HG03025 (cell line): ENCODE results near the gene ELL2.

ENCODE experiments used
- ATAC-seq: cut with Tn5 transposase; IDR thresholded peaks from one replicate; pipeline ENCODE4 v1.9.1; 2021; ENCODE audit warnings: mild to moderate bottlenecking, moderate library complexity; ENCODE audit not compliant: unreplicated experiment, low FRiP score

Gene ELL2

DNA sequence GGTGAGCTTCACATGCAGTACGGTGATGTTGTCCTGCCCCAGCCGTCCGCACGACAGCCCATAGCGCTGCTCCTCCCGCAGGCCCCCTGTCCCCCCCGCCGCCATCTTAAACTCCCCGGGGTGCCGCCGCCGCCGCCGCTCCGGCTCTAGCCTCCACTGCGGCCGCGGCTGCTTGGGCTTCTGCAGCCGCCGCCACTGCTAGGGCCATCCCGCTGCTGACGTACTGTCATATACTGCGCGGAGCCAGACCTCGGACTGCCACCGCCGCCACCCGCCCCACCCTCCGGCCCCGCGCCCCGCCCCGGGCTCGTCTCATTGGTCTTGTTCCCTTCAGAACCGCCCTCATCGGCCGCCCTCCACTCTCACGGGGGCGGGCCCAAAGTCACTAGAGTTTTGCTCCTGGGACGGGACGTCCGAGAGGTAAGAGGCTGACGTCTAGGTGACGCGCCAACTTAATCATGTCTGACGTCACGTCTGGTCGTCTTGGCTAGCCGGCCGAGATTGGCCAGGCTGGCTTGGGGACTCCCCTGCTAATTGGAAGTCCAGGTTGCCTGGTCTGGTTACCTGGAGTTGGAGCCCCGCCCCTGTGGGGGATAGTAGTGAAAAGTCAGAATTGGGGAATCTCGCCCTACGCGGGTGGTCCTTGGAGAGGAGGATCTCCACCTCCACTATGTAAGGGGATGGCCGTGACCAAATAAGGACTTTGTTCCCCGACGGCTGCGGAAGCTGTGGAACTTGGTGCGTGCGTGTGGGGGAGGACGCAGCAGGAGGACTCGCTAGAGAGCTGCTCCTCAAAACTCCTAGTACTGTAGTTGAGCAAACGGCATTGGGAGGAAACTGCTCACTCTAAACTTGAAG, at the start of gene ELL2:
TSS of gene ELL2 (minus strand) at position 235 of the 858 bp plus-strand sequence. CDS start at position 105, 130 bp downstream.
- peak; percentile 84 for ATAC-seq

GRCh38 chr5:96008987-96009647, 47.5 kb upstream of the ELL2 start:
- no peak for ATAC-seq

DNA sequence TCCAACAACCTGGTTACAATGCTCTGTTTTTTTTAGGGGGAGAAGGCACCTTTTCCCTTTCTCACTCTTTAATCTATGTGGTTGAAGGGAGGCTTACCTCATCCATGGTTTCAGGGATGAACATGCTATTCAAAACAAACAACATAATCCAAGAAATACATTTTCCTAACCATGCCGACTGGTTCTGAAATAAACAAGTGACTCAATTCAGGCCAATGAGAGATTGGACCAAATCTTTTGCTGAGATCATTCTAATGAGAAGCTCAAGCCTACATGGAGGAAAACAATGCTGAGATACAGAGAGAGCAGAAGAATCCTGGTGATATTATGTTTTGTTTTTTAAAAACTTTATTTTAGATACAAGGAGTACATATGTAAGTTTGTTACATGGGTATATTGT, 46.8 kb upstream of the ELL2 start:
- ATAC-seq: no peak

DNA sequence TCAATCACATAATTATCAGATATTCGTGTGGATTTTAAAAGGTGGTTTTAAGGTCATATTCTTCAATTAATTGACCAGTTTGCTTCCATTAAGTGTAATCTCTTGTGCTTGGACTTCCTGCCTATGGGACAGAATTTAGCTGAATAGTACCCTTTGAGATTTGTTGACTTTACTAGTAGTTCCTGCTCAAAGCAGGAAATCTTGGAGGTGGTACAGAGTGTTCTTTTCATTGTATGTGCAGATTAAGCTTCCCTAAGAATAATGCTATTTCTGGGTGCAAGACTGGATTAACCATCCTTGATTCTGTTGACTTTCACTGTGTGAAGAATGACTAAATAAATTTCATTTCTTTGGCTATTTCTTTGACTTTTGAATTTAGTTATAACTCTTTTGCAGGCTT, 45.4 kb upstream of the ELL2 start:
- no peak for ATAC-seq

GRCh38 chr5:96006291-96006690, 44.6 kb upstream of the ELL2 start:
- no peak for ATAC-seq

DNA sequence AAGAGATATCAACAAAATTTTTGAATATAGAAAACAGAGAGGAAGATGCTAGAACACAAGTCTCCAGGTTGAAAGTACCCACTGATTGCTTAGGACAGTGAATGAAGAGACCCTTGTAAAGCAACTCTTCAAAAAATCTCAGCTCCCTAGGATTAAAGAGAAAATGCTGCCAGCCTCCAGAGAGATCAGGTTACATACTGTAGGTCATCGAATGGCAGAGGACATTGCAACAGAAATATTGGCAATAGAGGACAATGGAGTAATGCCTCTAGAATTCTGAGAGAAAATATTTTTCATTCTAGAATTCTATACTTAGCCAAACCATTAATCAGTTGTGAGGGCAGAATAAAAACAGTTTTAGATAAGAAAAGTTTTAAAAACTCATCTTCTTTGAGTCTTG, 43.1 kb upstream of the ELL2 start:
- ATAC-seq: no peak

GRCh38 chr5:96004087-96004486, 42.4 kb upstream of the ELL2 start:
- ATAC-seq: no peak

- no peak for ATAC-seq
Measured at GRCh38 chr5:96001262-96001661, 39.6 kb upstream of the ELL2 start.

DNA sequence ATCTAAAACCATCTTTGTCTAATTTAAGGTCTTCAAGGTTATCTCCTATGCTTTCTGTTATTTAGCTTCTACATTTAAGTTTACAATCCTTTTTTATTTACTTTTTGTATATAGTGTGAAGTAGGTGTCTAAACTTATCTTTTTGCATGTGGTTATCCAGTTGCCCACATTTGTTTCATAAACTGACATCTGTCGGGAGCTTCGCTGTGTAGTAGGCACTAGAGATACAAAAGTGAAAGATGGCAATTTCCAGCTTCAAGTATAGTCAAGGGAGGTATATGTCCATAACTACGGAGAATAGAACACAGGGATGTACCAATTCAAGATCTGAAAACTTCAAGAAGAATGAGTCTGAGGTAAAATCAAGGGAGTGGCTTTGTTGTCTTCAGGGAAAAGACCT, 38.7 kb upstream of the ELL2 start:
- ATAC-seq: no peak

DNA sequence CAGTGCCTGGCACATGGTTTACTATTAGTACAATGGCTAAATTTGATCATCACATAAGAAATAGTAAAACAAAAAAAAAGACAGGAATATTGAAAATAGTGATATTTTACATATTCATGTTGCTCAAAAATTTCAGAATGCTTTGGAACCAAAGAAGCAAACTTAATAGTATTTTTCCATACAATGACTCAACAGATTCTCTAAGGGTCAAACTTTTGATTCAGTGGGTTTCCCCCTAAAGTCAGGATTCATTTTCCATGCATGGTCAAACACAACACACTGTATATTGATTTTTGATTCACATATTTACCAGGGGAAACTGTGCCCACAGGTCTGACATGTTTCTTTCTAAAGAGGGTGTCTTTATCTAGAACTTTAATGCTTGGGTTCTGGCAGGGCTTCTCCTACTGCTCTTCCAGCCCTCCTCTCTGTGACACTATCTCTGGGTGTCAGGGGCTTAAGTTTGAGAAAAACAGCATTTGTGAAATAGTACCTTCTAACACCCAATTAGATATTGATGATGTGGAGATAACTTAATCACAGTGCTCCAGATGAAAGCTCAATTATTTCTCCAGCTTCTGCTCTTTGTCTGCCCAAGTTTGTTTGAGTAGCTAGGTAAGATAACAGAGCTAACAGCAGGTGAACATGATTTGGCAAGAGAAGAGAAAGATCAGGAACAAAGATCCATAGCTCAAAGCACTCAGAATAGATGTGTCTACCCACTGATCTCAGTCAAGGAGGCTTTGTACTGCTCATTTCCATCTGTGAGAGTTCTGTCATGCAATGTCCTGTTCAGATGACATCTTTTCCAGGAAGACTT, 35.5 kb upstream of the ELL2 start:
- ATAC-seq: no peak

DNA sequence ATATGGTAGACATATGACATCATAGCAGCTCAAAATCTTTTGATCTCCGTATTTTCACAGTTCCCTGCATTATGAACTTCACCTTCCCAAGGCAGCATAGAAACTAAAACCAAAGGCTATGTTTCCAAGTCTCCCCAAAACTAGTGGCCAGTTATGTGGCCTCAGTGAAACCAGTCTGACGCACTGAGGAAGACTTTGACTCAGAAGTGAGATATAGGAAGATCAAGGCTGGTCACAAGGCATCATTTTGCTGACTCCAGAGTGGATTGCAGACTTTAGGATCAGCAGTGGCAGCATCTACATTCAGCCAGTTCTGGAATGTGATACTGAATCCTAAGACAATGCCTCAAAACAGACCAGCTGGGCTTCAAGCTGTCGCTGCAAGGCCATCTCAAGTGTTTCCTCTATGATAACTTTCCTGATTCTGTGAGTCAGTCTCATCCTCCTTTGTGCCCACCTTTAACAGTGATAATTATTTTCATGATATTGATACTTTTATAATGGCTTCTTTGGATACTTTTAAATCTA, 34.4 kb upstream of the ELL2 start:
- ATAC-seq: no peak

- no peak for ATAC-seq
Measured at GRCh38 chr5:95993776-95994175, 32.1 kb upstream of the ELL2 start.

GRCh38 chr5:95993266-95993665, 31.6 kb upstream of the ELL2 start:
- ATAC-seq: no peak

GRCh38 chr5:95989283-95990048, 27.8 kb upstream of the ELL2 start:
- no peak for ATAC-seq

- ATAC-seq: no peak
Measured at GRCh38 chr5:95988877-95989276, 27.2 kb upstream of the ELL2 start.

DNA sequence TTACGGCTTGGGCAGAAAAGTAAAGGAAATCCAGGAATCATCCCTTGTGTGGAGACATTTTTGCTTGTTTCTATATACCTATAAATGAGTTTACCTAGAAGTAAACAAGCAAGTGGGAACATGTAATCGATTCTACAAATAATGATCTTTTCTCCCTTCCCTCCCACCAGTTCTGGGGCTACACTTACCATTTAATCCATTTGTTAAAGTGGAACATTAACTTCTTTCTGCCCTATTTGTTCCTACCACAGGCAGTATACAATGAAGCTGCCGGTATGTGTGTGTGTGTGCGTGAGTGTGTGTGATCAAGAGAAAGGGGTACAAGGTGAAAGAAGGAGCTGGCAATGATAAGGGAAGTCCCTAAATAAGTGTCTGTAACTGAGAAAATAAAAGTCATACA, 26.4 kb upstream of the ELL2 start:
- no peak for ATAC-seq

DNA sequence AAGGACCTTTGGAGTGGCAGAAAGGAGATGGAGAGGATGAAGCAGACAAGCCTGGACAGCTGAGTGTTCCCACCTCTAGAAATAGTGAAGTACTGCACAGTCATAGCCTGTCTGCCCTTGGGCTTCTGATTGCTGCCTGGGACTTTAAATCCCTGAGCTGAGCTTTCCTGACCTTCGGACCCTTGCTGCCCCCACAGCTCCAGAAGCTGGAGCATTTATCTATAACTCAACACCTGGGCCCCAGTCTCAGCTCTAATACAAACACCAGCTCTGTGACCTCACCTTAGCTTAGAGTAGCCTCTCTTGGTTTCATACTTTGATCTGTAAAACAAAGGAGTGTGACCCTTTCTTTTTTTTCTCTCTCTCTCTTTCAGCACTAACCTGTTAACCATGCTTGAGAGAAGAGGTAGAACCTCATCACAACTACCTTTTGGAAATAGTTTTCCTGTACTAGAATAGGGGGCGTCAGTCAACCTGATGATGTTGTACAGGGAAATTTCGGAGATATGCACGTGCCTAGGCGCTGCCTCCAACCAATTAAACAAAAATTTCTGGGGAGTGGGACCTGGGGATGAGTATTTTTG, 25.4 kb upstream of the ELL2 start:
- ATAC-seq: no peak

DNA sequence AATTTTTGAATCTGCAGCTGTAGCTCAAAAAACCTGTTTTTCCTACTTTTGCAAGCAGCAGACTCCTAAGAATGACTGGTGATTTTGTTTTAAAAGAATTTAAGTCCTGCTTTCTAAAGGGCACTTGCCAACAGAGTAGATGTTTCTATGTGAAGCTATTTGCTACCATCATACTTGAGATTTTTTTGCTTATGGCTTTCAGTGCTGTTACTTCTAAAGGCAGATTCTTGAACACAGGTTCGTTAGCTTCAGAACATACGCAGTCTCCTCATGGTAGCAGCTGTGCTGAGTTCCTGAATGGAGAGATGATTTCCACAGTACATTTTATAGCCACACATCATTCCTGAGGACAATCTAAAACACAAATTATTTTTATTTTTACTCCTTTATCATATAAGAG, 24.4 kb upstream of the ELL2 start:
- ATAC-seq: no peak

GRCh38 chr5:95985249-95985648, 23.6 kb upstream of the ELL2 start:
- ATAC-seq: no peak
